Activated gamma-delta T cell treated with Interleukin-2 at 50 U/mL for 16 hours (primary cell): Measurements from ENCODE around the gene NXF1.
"Not testable (repeated sequence)": the region's sequence is repeated elsewhere in the genome, so short reads cannot be mapped to it uniquely, and the experiment has no call there.

ENCODE experiments used
- DNase-seq: peaks from one replicate; pipeline ENCODE4 v3.0.0-alpha.2; 2020

NXF1 gene

GRCh38 chr11:62782753-62783152 lies 22.5 kb downstream of the NXF1 start:
- DNase-seq, result no peak

GRCh38 chr11:62778441-62778840 lies 26.8 kb downstream of the NXF1 start:
- no peak for DNase-seq

GRCh38 chr11:62777389-62777788 lies 27.9 kb downstream of the NXF1 start:
- no peak for DNase-seq

GRCh38 chr11:62775646-62776045 lies 29.6 kb downstream of the NXF1 start:
- no peak for DNase-seq

GRCh38 chr11:62774407-62774806 lies 30.8 kb downstream of the NXF1 start:
- no peak for DNase-seq

GRCh38 chr11:62771144-62772021 lies 33.9 kb downstream of the NXF1 start, which contains the start of gene TAF6L:
TSS of gene TAF6L (plus strand) at chr11:62771396. CDS start at chr11:62775784, 4,388 bp downstream.
- peak; percentile 87 for DNase-seq

- no peak for DNase-seq
Observed at GRCh38 chr11:62770778-62771143, 34.5 kb downstream of the NXF1 start.

GRCh38 chr11:62760867-62761227 lies 44.4 kb downstream of the NXF1 start:
- DNase-seq, result not testable (repeated sequence)

GRCh38 chr11:62757846-62758788 lies 47.1 kb downstream of the NXF1 start:
- no peak for DNase-seq

GRCh38 chr11:62755086-62755615 lies 50.1 kb downstream of the NXF1 start:
- DNase-seq, result no peak

- peak; percentile 96 for DNase-seq
Observed at GRCh38 chr11:62753736-62754603, 51.3 kb downstream of the NXF1 start, which contains the start of gene ZBTB3. TSS of gene ZBTB3 (minus strand) at chr11:62754160. CDS start at chr11:62753664, 496 bp downstream.

GRCh38 chr11:62752994-62753735 lies 52.1 kb downstream of the NXF1 start:
- DNase-seq, result no peak

- no peak for DNase-seq
Observed at GRCh38 chr11:62752177-62752785, 53.0 kb downstream of the NXF1 start.

- DNase-seq, result not testable (repeated sequence)
Observed at GRCh38 chr11:62749931-62750330, 55.3 kb downstream of the NXF1 start.

GRCh38 chr11:62747475-62748160 lies 57.6 kb downstream of the NXF1 start:
- DNase-seq, result no peak
